ENCODE results near the gene COMMD10.

DNA sequence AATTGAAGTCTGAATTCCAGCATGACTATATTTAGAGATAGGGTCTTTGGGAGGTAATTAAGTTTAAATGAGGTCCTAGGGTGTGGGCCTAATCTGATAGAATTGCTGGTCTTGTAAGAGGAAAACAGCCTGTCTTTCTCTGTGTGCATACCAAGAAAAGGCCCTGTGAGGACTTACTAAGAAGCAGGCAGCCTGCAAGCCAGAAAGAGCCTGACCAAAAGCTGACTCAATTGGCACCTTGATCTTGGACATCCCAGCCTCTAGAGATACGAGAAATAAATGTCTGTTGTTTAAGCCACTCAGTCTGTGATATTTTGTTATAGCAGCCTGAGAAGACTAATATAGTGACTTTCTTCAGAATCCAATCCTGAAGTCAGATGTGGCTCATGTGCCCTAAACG is 38.0 kb upstream of the COMMD10 start:
- TF ChIP-seq, protein P1, sequence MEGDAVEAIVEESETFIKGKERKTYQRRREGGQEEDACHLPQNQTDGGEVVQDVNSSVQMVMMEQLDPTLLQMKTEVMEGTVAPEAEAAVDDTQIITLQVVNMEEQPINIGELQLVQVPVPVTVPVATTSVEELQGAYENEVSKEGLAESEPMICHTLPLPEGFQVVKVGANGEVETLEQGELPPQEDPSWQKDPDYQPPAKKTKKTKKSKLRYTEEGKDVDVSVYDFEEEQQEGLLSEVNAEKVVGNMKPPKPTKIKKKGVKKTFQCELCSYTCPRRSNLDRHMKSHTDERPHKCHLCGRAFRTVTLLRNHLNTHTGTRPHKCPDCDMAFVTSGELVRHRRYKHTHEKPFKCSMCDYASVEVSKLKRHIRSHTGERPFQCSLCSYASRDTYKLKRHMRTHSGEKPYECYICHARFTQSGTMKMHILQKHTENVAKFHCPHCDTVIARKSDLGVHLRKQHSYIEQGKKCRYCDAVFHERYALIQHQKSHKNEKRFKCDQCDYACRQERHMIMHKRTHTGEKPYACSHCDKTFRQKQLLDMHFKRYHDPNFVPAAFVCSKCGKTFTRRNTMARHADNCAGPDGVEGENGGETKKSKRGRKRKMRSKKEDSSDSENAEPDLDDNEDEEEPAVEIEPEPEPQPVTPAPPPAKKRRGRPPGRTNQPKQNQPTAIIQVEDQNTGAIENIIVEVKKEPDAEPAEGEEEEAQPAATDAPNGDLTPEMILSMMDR (IDR thresholded peaks at IDR 0.05) = no peak
- no peak for TF ChIP-seq EZH2 (IDR thresholded peaks at IDR 0.05; ENCODE audit: borderline replicate concordance, insufficient read depth, low read depth, low read length, poor library complexity, severe bottlenecking)
